Hematopoietic multipotent progenitor cell treated with erythropoietin and hydrocortisone succinate and interleukin-3 and kit ligand, for 6 days (in vitro differentiated cells): ENCODE measurements around the gene GNA14.
"Not testable (repeated sequence)": the region's sequence is repeated elsewhere in the genome, so short reads cannot be mapped to it uniquely, and the experiment has no call there.

Source experiments
- DNase-seq: peaks from one replicate; pipeline ENCODE4 v3.0.0-alpha.2; 2015

GNA14 gene

GRCh38 chr9:77440057-77440456, 208.1 kb downstream of the GNA14 start:
- no peak for DNase-seq

- DNase-seq, result peak; percentile 68
These were observed 209.5 kb downstream of the GNA14 start for GRCh38 chr9:77438653-77439052.

GRCh38 chr9:77435688-77436087, 212.4 kb downstream of the GNA14 start:
- no peak for DNase-seq

- DNase-seq, result no peak
These were observed 212.8 kb downstream of the GNA14 start for GRCh38 chr9:77435277-77435676.

GRCh38 chr9:77433675-77434445, 214.3 kb downstream of the GNA14 start:
- peak; percentile 84 for DNase-seq

- no peak for DNase-seq
These were observed 216.1 kb downstream of the GNA14 start for GRCh38 chr9:77432053-77432452.

- no peak for DNase-seq
These were observed 218.2 kb downstream of the GNA14 start for GRCh38 chr9:77429928-77430327.

- DNase-seq, result no peak
These were observed 220.7 kb downstream of the GNA14 start for GRCh38 chr9:77427256-77427927.

- no peak for DNase-seq
These were observed 221.4 kb downstream of the GNA14 start for GRCh38 chr9:77426712-77427111.

- DNase-seq, result no peak
These were observed 223.1 kb downstream of the GNA14 start for GRCh38 chr9:77424993-77425392.

GRCh38 chr9:77423841-77424240, 224.3 kb downstream of the GNA14 start:
- no peak for DNase-seq

GRCh38 chr9:77422969-77423368, 225.2 kb downstream of the GNA14 start:
- no peak for DNase-seq

GRCh38 chr9:77421506-77422265, 226.4 kb downstream of the GNA14 start:
- no peak for DNase-seq

GRCh38 chr9:77420641-77421040, 227.5 kb downstream of the GNA14 start:
- no peak for DNase-seq

- no peak for DNase-seq
These were observed 229.9 kb downstream of the GNA14 start for GRCh38 chr9:77418226-77418625.

GRCh38 chr9:77417566-77417965, 230.6 kb downstream of the GNA14 start:
- peak; percentile 13 for DNase-seq

- not testable (repeated sequence) for DNase-seq
These were observed 239.6 kb downstream of the GNA14 start for GRCh38 chr9:77408521-77408920.

- DNase-seq, result no peak
These were observed 244.9 kb downstream of the GNA14 start for GRCh38 chr9:77403239-77403638.

- no peak for DNase-seq
These were observed 245.8 kb downstream of the GNA14 start for GRCh38 chr9:77402286-77402685.

- no peak for DNase-seq
These were observed 248.2 kb downstream of the GNA14 start for GRCh38 chr9:77399964-77400363.

- not testable (repeated sequence) for DNase-seq
These were observed 249.5 kb downstream of the GNA14 start for GRCh38 chr9:77398581-77398980.

- DNase-seq, result no peak
These were observed 255.8 kb downstream of the GNA14 start for GRCh38 chr9:77392328-77392727.

- no peak for DNase-seq
These were observed 256.3 kb downstream of the GNA14 start for GRCh38 chr9:77391834-77392233.

- no peak for DNase-seq
These were observed 261.9 kb downstream of the GNA14 start for GRCh38 chr9:77386187-77386586.
